K562 (cell line): ENCODE data around the gene TLR5. TPM values are rescaled to one million over a fixed set of nuclear protein-coding genes. Genes with fewer than 3 reads are reported as not detected.
A peak's percentile ranks its signal among the peaks of the same experiment; 100 is the strongest.

Experiments used
- TAF9B ChIP-seq: fragments of 450-650 bp; IDR thresholded peaks from 2 replicates; pipeline ENCODE4 v1.6.1; 2018; ENCODE audit warnings: mild to moderate bottlenecking; ENCODE audit not compliant: partially characterized antibody
- polyA plus RNA-seq, 8 experiments: library from polyadenylated mRNA; depleted of rRNA in 4 of 8; stranded (reverse) in 5 of 8; unstranded in 3 of 8; fragments of >200 nt; fragmentation: Nextera tagmentation in 2 of 8; fragmentation: Illumina TruSeq in 1 of 8; extraction: Ambion mirVana in 2 of 8; extraction: Trizol in 1 of 8; gene quantifications; 2 replicates each; pipeline versions ENCODE4 v1.2.1 to v1.2.3, GENCODE V29; 2011 to 2014; ENCODE audit warnings: inconsistent platforms in 1 of 8, missing spikeins in 1 of 8
- total RNA-seq, 7 experiments: library from RNA; depleted of rRNA in 6 of 7; stranded (reverse); fragments of >200 nt in 6 of 7; fragmentation: Illumina TruSeq in 2 of 7; extraction: Trizol in 2 of 7; gene quantifications; 2 replicates each; pipeline versions ENCODE4 v1.2.1 to v1.2.3, GENCODE V29; 2011 to 2021; ENCODE audit warnings: low replicate concordance in 1 of 7
- TF ChIP-seq, protein P1 (sequence below), 2 experiments: fragments of 450-650 bp; formaldehyde crosslinking in 1 of 2; IDR thresholded peaks; 2 replicates each; pipeline versions ENCODE4 v1.4.0 to v1.6.1; 2014 to 2020; ENCODE audit warnings: mild to moderate bottlenecking in 2 of 2, borderline replicate concordance in 1 of 2, low read depth in 1 of 2
- TF ChIP-seq, protein P2 (sequence below), 2 experiments: fragments of 200-800 bp in 1 of 2; sonication (Bioruptor generic) in 1 of 2; sonication (generic) in 1 of 2; formaldehyde crosslinking in 1 of 2; IDR thresholded peaks in 1 of 2; conservative IDR thresholded peaks in 1 of 2; 2 replicates each; pipeline versions ENCODE4 v1.5.0 to v1.6.1; 2016 to 2020; ENCODE audit warnings: missing compliant biosample characterization in 1 of 2, missing genetic modification characterization in 1 of 2, missing genetic modification reagents in 1 of 2

Gene TLR5
- total and polyA plus RNA-seq, 9 of the 15 experiments (the other 6 are each of a cell fraction or from before 2014, with no cell fraction given) = 0.93 to 7.4 (median 1.9) TPM

DNA sequence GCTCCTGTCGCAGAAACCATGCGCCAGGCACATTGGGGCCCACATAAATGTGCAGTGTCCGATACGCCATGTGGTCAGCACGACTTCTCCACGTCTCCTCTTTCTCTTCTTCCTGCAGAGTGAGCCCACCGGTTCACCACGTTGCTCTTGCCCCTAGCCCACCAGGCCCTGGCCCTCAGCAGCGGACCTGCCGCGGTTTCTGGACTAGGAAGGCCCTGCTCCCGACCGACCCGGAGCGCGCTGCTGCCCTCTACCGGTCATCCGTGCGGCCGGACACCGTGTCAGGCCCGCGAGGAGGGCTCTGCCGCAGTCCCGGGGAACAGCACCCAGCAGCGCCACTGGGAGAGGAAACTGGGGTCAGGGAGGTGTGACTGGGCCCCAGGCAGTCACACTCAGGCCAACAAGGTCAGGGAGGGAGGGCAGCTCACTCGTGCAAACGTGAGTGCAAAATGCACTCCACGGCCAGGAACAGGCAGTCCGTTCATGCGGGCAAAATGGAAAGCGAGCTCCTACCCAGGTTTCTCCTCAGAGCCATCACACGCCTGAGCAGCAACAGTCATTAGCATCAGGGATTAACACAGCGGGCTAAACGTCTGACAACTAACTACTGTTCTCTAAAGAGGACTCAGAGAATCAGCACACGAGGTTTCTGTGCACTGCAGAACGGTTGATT lies 13.7 kb downstream of the TLR5 start (continued):
- TF ChIP-seq, protein P1, sequence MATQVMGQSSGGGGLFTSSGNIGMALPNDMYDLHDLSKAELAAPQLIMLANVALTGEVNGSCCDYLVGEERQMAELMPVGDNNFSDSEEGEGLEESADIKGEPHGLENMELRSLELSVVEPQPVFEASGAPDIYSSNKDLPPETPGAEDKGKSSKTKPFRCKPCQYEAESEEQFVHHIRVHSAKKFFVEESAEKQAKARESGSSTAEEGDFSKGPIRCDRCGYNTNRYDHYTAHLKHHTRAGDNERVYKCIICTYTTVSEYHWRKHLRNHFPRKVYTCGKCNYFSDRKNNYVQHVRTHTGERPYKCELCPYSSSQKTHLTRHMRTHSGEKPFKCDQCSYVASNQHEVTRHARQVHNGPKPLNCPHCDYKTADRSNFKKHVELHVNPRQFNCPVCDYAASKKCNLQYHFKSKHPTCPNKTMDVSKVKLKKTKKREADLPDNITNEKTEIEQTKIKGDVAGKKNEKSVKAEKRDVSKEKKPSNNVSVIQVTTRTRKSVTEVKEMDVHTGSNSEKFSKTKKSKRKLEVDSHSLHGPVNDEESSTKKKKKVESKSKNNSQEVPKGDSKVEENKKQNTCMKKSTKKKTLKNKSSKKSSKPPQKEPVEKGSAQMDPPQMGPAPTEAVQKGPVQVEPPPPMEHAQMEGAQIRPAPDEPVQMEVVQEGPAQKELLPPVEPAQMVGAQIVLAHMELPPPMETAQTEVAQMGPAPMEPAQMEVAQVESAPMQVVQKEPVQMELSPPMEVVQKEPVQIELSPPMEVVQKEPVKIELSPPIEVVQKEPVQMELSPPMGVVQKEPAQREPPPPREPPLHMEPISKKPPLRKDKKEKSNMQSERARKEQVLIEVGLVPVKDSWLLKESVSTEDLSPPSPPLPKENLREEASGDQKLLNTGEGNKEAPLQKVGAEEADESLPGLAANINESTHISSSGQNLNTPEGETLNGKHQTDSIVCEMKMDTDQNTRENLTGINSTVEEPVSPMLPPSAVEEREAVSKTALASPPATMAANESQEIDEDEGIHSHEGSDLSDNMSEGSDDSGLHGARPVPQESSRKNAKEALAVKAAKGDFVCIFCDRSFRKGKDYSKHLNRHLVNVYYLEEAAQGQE (IDR thresholded peaks at IDR 0.05; ENCODE audit: borderline replicate concordance) = peak; percentile 5; the same call in 1 of the 2 replicates
- TF ChIP-seq, protein P1 (CRISPR knock-in tag; IDR thresholded peaks at IDR 0.05; ENCODE audit: low read depth) = no peak
- TF ChIP-seq, protein P2, sequence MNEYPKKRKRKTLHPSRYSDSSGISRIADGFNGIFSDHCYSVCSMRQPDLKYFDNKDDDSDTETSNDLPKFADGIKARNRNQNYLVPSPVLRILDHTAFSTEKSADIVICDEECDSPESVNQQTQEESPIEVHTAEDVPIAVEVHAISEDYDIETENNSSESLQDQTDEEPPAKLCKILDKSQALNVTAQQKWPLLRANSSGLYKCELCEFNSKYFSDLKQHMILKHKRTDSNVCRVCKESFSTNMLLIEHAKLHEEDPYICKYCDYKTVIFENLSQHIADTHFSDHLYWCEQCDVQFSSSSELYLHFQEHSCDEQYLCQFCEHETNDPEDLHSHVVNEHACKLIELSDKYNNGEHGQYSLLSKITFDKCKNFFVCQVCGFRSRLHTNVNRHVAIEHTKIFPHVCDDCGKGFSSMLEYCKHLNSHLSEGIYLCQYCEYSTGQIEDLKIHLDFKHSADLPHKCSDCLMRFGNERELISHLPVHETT (CRISPR knock-in tag; conservative IDR thresholded peaks at IDR 0.05 in 1 of 2, IDR thresholded peaks at IDR 0.05 in 1 of 2) = no peak
- TF ChIP-seq TAF9B = no peak
- TF ChIP-seq, all 486 proteins: peak for 37
